ENCODE results near the gene RAG1. TPM values are rescaled to one million over a fixed set of nuclear protein-coding genes. Genes with fewer than 3 reads are reported as not detected.

The RAG1 gene
- total RNA-seq, 4 donors from 2014 or later: 0.22 to 0.60 (median 0.41) TPM

DNA sequence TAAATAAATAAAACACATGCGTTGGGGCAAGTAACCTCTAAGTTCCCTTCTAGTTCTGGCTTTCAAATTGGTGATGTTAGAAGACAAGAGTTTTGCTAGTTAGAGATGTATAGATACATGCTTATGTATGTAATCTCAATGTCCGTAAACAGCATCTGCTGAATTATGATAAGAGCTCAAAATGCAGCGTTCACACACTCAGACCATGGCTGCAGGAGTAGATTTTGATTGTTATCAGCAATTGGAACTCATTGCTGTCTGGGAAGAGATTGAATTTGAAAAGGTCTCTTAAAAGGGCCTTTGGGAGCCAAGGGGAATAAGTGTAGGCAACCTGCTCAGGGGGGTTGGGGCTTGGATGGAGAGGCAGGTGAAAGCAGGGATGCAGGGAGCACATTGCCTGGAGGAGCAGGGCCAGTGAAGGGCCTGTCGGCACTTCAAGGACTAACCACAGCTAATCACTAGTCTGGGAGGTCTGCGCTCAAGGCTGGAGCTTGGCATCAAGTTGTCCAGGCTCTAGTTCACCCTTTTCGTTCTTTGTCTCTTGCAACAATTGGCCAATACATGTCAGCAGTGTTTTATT is 2.7 kb upstream of the RAG1 start:
- H3K27me3 ChIP-seq: no peaks in the 10 kb centered on the region
- peaks cover 0 to 1% (median 0%) of the 10 kb centered on the region in 4 donors for H3K9me3 ChIP-seq
- no peak overlapping the region for H3K4me3 ChIP-seq
- no peaks in the 10 kb centered on the region for H3K36me3 ChIP-seq
- DNase-seq (ENCODE audit: low spot score in 2 of 2): no peak
- no peaks in the 10 kb centered on the region for H3K4me1 ChIP-seq
- H3K27ac ChIP-seq: no peak overlapping the region
- TF ChIP-seq, protein P1, sequence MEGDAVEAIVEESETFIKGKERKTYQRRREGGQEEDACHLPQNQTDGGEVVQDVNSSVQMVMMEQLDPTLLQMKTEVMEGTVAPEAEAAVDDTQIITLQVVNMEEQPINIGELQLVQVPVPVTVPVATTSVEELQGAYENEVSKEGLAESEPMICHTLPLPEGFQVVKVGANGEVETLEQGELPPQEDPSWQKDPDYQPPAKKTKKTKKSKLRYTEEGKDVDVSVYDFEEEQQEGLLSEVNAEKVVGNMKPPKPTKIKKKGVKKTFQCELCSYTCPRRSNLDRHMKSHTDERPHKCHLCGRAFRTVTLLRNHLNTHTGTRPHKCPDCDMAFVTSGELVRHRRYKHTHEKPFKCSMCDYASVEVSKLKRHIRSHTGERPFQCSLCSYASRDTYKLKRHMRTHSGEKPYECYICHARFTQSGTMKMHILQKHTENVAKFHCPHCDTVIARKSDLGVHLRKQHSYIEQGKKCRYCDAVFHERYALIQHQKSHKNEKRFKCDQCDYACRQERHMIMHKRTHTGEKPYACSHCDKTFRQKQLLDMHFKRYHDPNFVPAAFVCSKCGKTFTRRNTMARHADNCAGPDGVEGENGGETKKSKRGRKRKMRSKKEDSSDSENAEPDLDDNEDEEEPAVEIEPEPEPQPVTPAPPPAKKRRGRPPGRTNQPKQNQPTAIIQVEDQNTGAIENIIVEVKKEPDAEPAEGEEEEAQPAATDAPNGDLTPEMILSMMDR (IDR thresholded peaks at IDR 0.05): no peak
- TF ChIP-seq EP300 (IDR thresholded peaks at IDR 0.05) (no peak), POLR2A (IDR thresholded peaks at IDR 0.05) (no peak)
- WGBS, 2 donors: 67 to 72% methylated on average over 6 of the region's 6 CpGs

DNA sequence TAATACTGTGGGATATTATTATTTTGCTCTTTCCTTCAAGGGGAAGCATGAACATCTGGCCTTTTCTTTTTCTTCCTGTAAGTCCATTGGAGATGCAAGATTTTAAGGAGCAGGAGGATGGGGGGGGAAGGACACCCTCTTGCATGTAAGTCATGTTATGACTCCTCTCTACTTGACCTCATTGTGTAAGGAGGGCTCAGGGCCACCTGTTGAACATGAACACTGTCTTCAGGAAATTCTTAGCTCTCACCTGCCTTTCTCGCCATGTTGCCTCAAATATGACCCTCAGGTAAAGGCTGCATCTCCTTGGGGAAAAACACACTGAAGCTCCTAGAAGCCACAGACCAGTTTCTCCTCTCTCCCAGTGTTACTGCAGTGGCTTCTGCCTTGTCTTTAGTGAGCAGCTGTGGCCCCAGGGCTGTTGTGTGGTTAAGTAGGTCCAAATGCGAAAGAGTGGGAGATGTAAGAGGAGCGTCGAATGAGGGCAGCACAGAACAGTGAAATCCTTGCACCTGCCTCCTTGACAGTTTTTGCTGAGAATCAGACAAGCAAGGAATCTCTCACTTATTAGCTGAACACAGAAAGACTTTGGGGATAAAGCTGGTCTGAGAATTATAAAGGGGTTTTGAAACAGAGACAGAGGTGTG is 1.3 kb upstream of the RAG1 start:
- no peaks in the 10 kb centered on the region for H3K4me1 ChIP-seq
- H3K27ac ChIP-seq: no peak overlapping the region
- H3K27me3 ChIP-seq: no peaks in the 10 kb centered on the region
- no peaks in the 10 kb centered on the region for H3K9me3 ChIP-seq
- no peaks in the 10 kb centered on the region for H3K36me3 ChIP-seq
- no peak for DNase-seq (ENCODE audit: low spot score in 2 of 2)
- TF ChIP-seq EP300 (IDR thresholded peaks at IDR 0.05) (no peak), POLR2A (IDR thresholded peaks at IDR 0.05) (no peak)
- no peak overlapping the region for H3K4me3 ChIP-seq
- WGBS, 2 donors: 91 to 93% methylated on average over 4 of the region's 4 CpGs

DNA sequence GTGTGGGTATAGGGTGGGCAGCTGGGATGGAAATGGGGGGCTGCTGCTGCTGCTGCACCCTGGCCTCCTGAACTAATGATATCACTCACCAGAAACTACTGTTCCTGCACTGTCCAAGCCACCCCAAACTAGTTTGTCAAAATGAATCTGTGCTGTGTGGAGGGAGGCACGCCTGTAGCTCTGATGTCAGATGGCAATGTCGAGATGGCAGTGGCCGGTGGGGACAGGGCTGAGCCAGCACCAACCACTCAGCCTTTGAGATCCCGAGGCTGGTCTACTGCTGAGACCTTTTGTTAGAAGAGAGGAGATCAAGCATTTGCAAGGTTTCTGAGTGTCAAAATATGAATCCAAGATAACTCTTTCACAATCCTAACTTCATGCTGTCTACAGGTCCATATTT is 1.3 kb downstream of the RAG1 start:
- WGBS, 2 donors: 77 to 84% methylated on average over 4 of the region's 4 CpGs
- Histone ChIP-seq H3K4me3 (no peak overlapping the region), H3K4me1 (no peaks in the 10 kb centered on the region), H3K27me3 (no peaks in the 10 kb centered on the region), H3K27ac (no peak overlapping the region), H3K36me3 (peaks cover 0 to 8% (median 0%) of the 10 kb centered on the region in 3 donors), H3K9me3 (no peaks in the 10 kb centered on the region)
- no peak for DNase-seq (ENCODE audit: low spot score in 2 of 2)
- TF ChIP-seq EP300 (IDR thresholded peaks at IDR 0.05) (no peak), POLR2A (IDR thresholded peaks at IDR 0.05) (no peak)
- TF ChIP-seq, protein P1 (IDR thresholded peaks at IDR 0.05): no peak

DNA sequence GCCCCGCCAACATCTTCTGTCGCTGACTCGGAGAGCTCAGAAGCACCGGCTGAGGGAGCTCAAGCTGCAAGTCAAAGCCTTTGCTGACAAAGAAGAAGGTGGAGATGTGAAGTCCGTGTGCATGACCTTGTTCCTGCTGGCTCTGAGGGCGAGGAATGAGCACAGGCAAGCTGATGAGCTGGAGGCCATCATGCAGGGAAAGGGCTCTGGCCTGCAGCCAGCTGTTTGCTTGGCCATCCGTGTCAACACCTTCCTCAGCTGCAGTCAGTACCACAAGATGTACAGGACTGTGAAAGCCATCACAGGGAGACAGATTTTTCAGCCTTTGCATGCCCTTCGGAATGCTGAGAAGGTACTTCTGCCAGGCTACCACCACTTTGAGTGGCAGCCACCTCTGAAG is 6.7 kb downstream of the RAG1 start:
- no peak overlapping the region for H3K27ac ChIP-seq
- H3K27me3 ChIP-seq: no peaks in the 10 kb centered on the region
- no peak overlapping the region for H3K4me3 ChIP-seq
- TF ChIP-seq, protein P1 (IDR thresholded peaks at IDR 0.05): no peak
- TF ChIP-seq EP300 (IDR thresholded peaks at IDR 0.05) (no peak), POLR2A (IDR thresholded peaks at IDR 0.05) (no peak)
- H3K4me1 ChIP-seq: no peaks in the 10 kb centered on the region
- no peaks in the 10 kb centered on the region for H3K9me3 ChIP-seq
- WGBS, 2 donors: 79 to 85% methylated on average over 8 of the region's 8 CpGs
- H3K36me3 ChIP-seq: peaks cover 0 to 15% (median 0%) of the 10 kb centered on the region in 3 donors
- no peak for DNase-seq (ENCODE audit: low spot score in 2 of 2)

DNA sequence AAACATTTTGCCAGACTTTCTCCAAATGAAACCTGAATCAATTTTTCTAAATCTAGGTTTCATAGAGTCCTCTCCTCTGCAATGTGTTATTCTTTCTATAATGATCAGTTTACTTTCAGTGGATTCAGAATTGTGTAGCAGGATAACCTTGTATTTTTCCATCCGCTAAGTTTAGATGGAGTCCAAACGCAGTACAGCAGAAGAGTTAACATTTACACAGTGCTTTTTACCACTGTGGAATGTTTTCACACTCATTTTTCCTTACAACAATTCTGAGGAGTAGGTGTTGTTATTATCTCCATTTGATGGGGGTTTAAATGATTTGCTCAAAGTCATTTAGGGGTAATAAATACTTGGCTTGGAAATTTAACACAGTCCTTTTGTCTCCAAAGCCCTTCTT is 9.6 kb downstream of the RAG1 start:
- Histone ChIP-seq H3K27ac (no peak overlapping the region), H3K4me3 (no peak overlapping the region), H3K4me1 (no peaks in the 10 kb centered on the region), H3K27me3 (no peaks in the 10 kb centered on the region), H3K36me3 (peaks cover 0 to 15% (median 0%) of the 10 kb centered on the region in 3 donors), H3K9me3 (peaks cover 0 to 5% (median 0%) of the 10 kb centered on the region in 4 donors)
- TF ChIP-seq, protein P1 (IDR thresholded peaks at IDR 0.05): no peak
- TF ChIP-seq POLR2A (IDR thresholded peaks at IDR 0.05) (no peak), EP300 (IDR thresholded peaks at IDR 0.05) (no peak)
- 48 to 54% methylated on average over 2 of the region's 2 CpGs for WGBS, 2 donors
- DNase-seq (ENCODE audit: low spot score in 2 of 2): no peak

Measured in tibial nerve (tissue), 4 donors.